ENCODE data around the gene FADS6. TPM values are rescaled to one million over a fixed set of nuclear protein-coding genes. Genes with fewer than 3 reads are reported as not detected.
A peak's percentile ranks its signal among the peaks of the same experiment; 100 is the strongest.
"Not testable (repeated sequence)": the region's sequence is repeated elsewhere in the genome, so short reads cannot be mapped to it uniquely, and the experiment has no call there.

FADS6 gene
- total and polyA plus RNA-seq, 10 of the 15 experiments (the other 5 are each of a cell fraction or from before 2014, with no cell fraction given): not detected

- RAD21 ChIA-PET (ENCODE audit: unreplicated experiment): interaction anchor here (1.2 kb wide), 1 partner anchor 93 kb away, joined by 3 read pairs; no protein-coding TSS in a partner anchor
- 31% methylated on average over 6 of the region's 6 CpGs for WGBS (ENCODE audit: insufficient coverage, insufficient replicate concordance, low lambda C conversion rate, missing lambda C conversion rate)
- DNase-seq (ENCODE audit: low read depth, low spot score); H3K4me2 ChIP-seq (ENCODE audit: control insufficient read depth, insufficient read depth); ATAC-seq; SMC1A ChIA-PET (ENCODE audit: uncharacterized antibody, unreplicated experiment); intact Hi-C loops (cut with micrococcal nuclease; ENCODE audit: unreplicated experiment); in situ Hi-C loops (cut with MboI); H3K9me3 ChIP-seq (replicated peaks; ENCODE audit: control insufficient read depth, insufficient read depth, low read length); H3K79me2 ChIP-seq (ENCODE audit: control insufficient read depth, insufficient read depth, low read length); BruUV-seq (replicated peaks); H3K9ac ChIP-seq (ENCODE audit: control insufficient read depth, insufficient read depth, low read length); H3K4me1 ChIP-seq (ENCODE audit: control insufficient read depth, insufficient read depth, low read length); H3K4me3 ChIP-seq; H3K27me3 ChIP-seq (replicated peaks in 1 of 2; ENCODE audit: control insufficient read depth in 2 of 2, insufficient read depth in 2 of 2, low read length in 1 of 2); FAIRE-seq; H3K27ac ChIP-seq (ENCODE audit: control insufficient read depth, insufficient read depth); H2AFZ ChIP-seq (ENCODE audit: control insufficient read depth, low read depth, low read length); H3K36me3 ChIP-seq (ENCODE audit: control insufficient read depth in 2 of 2, insufficient read depth in 2 of 2, low read length in 1 of 2); H4K20me1 ChIP-seq (ENCODE audit: control insufficient read depth, insufficient read depth): not testable (repeated sequence)
- CTCF ChIA-PET: interaction anchor here (1.2 kb wide), 1 partner anchor 55 kb away, joined by 5 read pairs; no protein-coding TSS in a partner anchor
- POLR2A ChIA-PET: interaction anchor here (0.7 kb wide), 1 partner anchor 9 kb away, joined by 9 read pairs; no protein-coding TSS in a partner anchor
- TF ChIP-seq NFYB (IDR thresholded peaks at IDR 0.05; ENCODE audit: insufficient read depth, low read depth, low read length): peak; percentile 45; the same call in 1 of the 2 replicates
Measured at GRCh38 chr17:74906214-74906793, 12.9 kb upstream of the FADS6 start.

- no peak overlapping the region for H3K4me2 ChIP-seq (ENCODE audit: control insufficient read depth, insufficient read depth)
- H3K9ac ChIP-seq (ENCODE audit: control insufficient read depth, insufficient read depth, low read length): no peak overlapping the region
- CTCF ChIA-PET: interaction anchor here (1.0 kb wide), 1 partner anchor 54 kb away, joined by 3 read pairs; no protein-coding TSS in a partner anchor
- ATAC-seq: no peak
- no peak overlapping the region for H3K27ac ChIP-seq (ENCODE audit: control insufficient read depth, insufficient read depth)
- H3K79me2 ChIP-seq (ENCODE audit: control insufficient read depth, insufficient read depth, low read length): no peaks in the 10 kb centered on the region
- H2AFZ ChIP-seq (ENCODE audit: control insufficient read depth, low read depth, low read length): no peak overlapping the region
- H3K4me1 ChIP-seq (ENCODE audit: control insufficient read depth, insufficient read depth, low read length): no peaks in the 10 kb centered on the region
- H3K36me3 ChIP-seq (ENCODE audit: control insufficient read depth in 2 of 2, insufficient read depth in 2 of 2, low read length in 1 of 2): no peaks in the 10 kb centered on the region
- SMC1A ChIA-PET (ENCODE audit: uncharacterized antibody, unreplicated experiment): no interaction called here
- H3K9me3 ChIP-seq (replicated peaks; ENCODE audit: control insufficient read depth, insufficient read depth, low read length): no peaks in the 10 kb centered on the region
- H3K4me3 ChIP-seq: no peak overlapping the region
- POLR2A ChIA-PET: no interaction called here
- no peaks in the 10 kb centered on the region for H4K20me1 ChIP-seq (ENCODE audit: control insufficient read depth, insufficient read depth)
- in situ Hi-C loops (cut with MboI) (no loop called here), intact Hi-C loops (cut with micrococcal nuclease; ENCODE audit: unreplicated experiment) (no loop called here)
- no peaks in the 10 kb centered on the region; a peak in 2 of 4 replicates for H3K27me3 ChIP-seq (replicated peaks in 1 of 2; ENCODE audit: control insufficient read depth in 2 of 2, insufficient read depth in 2 of 2, low read length in 1 of 2)
- RAD21 ChIA-PET (ENCODE audit: unreplicated experiment): interaction anchor here (1.2 kb wide), 1 partner anchor 94 kb away, joined by 3 read pairs; no protein-coding TSS in a partner anchor
- WGBS (ENCODE audit: insufficient coverage, insufficient replicate concordance, low lambda C conversion rate, missing lambda C conversion rate): 40% methylated on average over 7 of the region's 7 CpGs
- no TSS peak for BruUV-seq (replicated peaks)
- no peak for DNase-seq (ENCODE audit: low read depth, low spot score)
- FAIRE-seq: no peak
- TF ChIP-seq CREB1 (IDR thresholded peaks at IDR 0.05; ENCODE audit: low read depth) (no peak), CREM (IDR thresholded peaks at IDR 0.05; ENCODE audit: low read depth) (no peak), SMARCA5 (IDR thresholded peaks at IDR 0.05) (no peak), BHLHE40 (IDR thresholded peaks at IDR 0.05; ENCODE audit: borderline replicate concordance in 1 of 2, low read depth in 2 of 2, low read length in 1 of 2) (no peak), E4F1 (IDR thresholded peaks at IDR 0.05; ENCODE audit: borderline replicate concordance, partially characterized antibody) (no peak), NR2C2 (IDR thresholded peaks at IDR 0.05; ENCODE audit: borderline replicate concordance, control insufficient read depth, insufficient read length, low read depth) (no peak), ZNF622 (IDR thresholded peaks at IDR 0.05) (no peak), RBBP5 (conservative IDR thresholded peaks at IDR 0.05) (no peak)
- TF ChIP-seq, protein P1, sequence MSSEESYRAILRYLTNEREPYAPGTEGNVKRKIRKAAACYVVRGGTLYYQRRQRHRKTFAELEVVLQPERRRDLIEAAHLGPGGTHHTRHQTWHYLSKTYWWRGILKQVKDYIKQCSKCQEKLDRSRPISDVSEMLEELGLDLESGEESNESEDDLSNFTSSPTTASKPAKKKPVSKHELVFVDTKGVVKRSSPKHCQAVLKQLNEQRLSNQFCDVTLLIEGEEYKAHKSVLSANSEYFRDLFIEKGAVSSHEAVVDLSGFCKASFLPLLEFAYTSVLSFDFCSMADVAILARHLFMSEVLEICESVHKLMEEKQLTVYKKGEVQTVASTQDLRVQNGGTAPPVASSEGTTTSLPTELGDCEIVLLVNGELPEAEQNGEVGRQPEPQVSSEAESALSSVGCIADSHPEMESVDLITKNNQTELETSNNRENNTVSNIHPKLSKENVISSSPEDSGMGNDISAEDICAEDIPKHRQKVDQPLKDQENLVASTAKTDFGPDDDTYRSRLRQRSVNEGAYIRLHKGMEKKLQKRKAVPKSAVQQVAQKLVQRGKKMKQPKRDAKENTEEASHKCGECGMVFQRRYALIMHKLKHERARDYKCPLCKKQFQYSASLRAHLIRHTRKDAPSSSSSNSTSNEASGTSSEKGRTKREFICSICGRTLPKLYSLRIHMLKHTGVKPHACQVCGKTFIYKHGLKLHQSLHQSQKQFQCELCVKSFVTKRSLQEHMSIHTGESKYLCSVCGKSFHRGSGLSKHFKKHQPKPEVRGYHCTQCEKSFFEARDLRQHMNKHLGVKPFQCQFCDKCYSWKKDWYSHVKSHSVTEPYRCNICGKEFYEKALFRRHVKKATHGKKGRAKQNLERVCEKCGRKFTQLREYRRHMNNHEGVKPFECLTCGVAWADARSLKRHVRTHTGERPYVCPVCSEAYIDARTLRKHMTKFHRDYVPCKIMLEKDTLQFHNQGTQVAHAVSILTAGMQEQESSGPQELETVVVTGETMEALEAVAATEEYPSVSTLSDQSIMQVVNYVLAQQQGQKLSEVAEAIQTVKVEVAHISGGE (CRISPR knock-in tag; IDR thresholded peaks at IDR 0.05): no peak
Measured at GRCh38 chr17:74904687-74905409, 11.4 kb upstream of the FADS6 start.

All from GM12878 (cell line).